ENCODE data around the gene GLYR1.

GLYR1 gene

DNA sequence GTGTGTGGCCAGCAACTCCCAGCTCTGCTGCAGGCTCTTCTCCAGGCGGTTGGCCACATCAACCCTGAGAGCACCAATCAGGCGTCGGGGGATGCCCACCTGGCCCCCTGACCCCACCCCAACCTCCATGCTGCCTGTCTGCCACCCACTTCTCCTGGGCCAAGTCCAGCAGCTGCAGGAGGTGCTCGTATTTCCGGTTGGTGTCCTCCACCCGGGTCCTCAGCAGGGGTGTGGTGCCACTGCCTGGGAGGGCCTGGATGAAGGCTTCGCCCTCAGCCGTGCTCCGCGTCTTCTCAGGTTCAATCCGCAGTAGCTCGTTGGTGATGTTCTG lies 44.8 kb upstream of the GLYR1 start:
- DNase-seq (ENCODE audit: extremely low read depth, low read depth), result no peak
- no peak for TF ChIP-seq CTCF (IDR thresholded peaks at IDR 0.05; ENCODE audit: low read depth, low read length, missing control alignments)
- no peak overlapping the region for H3K4me3 ChIP-seq (replicated peaks; ENCODE audit: low read depth, low read length)

DNA sequence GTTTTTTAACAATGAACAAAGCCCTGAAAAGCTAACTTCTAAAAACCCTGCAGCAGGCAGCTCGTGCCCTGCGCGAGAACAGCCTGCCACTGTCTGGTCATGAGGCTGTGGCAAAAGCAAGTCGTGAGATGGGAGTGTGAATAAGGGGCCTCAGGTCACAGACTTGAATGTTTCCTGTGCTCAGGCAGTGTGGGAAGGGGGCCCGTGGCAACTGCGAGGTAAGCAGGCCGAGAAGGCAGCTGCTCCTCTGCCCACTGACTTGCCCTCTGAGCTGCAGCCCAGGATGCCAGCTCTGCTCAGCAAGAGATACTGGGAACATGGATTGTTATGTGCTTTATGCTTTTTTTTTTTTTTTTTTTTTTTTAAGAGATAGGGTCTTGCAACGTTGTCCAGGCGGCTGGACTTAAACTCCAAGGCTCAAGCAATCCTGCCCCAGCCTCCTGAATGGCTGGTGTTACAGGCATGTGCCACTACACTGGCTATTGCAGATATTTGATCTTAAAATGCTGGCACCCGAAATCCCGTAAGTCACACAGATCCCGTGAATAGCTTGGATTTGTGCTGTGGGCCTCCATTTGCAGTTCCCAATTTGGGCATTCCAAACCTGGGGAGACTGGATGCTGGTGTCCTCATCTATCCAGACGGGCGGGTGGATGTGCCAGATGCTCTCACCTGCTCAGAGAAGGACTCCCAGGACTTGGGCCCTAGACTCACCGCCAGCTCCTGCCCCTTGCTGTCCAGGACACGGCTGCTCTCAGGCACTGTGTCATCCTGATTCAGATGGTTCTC lies 44.2 kb upstream of the GLYR1 start:
- no peak for DNase-seq (ENCODE audit: extremely low read depth, low read depth)
- TF ChIP-seq CTCF (IDR thresholded peaks at IDR 0.05; ENCODE audit: low read depth, low read length, missing control alignments), result no peak
- H3K4me3 ChIP-seq (replicated peaks; ENCODE audit: low read depth, low read length), result no peak overlapping the region

DNA sequence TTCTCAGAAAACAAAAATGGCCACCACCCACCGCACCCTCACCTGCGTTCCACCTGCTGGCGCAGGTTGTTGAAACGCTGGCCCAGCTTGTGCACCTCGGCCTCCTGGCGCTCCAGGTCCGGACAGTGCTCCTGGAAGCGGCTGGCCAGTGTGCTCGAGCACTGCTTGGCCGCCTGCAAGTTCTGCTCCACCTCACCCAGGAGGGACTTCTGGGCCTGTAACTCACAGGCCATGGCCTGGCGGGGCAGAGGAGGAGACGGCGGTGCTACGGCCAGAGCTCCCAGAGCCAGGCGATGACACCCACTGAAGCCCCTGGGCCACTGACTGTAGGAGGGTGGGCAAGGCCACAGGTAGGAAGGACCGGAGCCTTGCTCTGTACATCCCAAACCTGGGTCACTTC lies 43.6 kb upstream of the GLYR1 start:
- no peak overlapping the region for H3K4me3 ChIP-seq (replicated peaks; ENCODE audit: low read depth, low read length)
- no peak for DNase-seq (ENCODE audit: extremely low read depth, low read depth)
- TF ChIP-seq CTCF (IDR thresholded peaks at IDR 0.05; ENCODE audit: low read depth, low read length, missing control alignments), result no peak

GRCh38 chr16:4890026-4890425 lies 42.9 kb upstream of the GLYR1 start:
- DNase-seq (ENCODE audit: extremely low read depth, low read depth), result no peak
- no peak overlapping the region for H3K4me3 ChIP-seq (replicated peaks; ENCODE audit: low read depth, low read length)
- no peak for TF ChIP-seq CTCF (IDR thresholded peaks at IDR 0.05; ENCODE audit: low read depth, low read length, missing control alignments)

- no peak for DNase-seq (ENCODE audit: extremely low read depth, low read depth)
- H3K4me3 ChIP-seq (replicated peaks; ENCODE audit: low read depth, low read length), result no peak overlapping the region
- TF ChIP-seq CTCF (IDR thresholded peaks at IDR 0.05; ENCODE audit: low read depth, low read length, missing control alignments), result no peak
These were observed 41.5 kb upstream of the GLYR1 start for GRCh38 chr16:4888428-4889135.

DNA sequence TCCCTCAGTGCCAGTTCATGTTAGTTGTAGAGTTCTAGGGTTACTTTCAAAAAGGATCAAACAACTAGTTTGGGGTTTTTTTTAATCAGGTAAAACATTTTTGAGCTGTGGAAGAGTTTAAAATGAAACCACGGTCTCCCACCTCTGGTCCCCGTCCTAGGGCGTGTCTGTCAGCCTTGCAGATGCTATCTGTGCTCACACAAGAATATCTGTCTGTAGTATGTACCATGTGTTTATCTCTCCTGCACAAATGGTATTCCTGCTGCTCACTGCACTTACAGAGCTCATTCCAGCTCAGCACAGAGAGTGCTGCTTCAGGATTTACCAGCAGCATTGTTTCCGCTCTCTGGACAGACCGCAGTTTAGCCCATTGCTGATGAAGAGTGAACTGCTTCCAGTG lies 39.1 kb upstream of the GLYR1 start:
- TF ChIP-seq CTCF (IDR thresholded peaks at IDR 0.05; ENCODE audit: low read depth, low read length, missing control alignments), result no peak

More for the DNA sequence above, 39.1 kb upstream of the GLYR1 start:
- H3K4me3 ChIP-seq (replicated peaks; ENCODE audit: low read depth, low read length), result no peak overlapping the region
- DNase-seq (ENCODE audit: extremely low read depth, low read depth), result no peak
